ENCODE measurements around the gene DSC2. TPM values are rescaled to one million over a fixed set of nuclear protein-coding genes. Genes with fewer than 3 reads are reported as not detected.
"Not testable (repeated sequence)": the region's sequence is repeated elsewhere in the genome, so short reads cannot be mapped to it uniquely, and the experiment has no call there.

Gene DSC2
- total RNA-seq, 4 donors from 2014 or later, result 1.4 to 15.4 (median 2.8) TPM

- Histone ChIP-seq H3K9me3 (no peaks in the 10 kb centered on the region), H3K27ac (no peak overlapping the region), H3K4me1 (peaks cover 0 to 26% (median 5%) of the 10 kb centered on the region in 3 donors), H3K4me3 (peak overlapping the region in 1 of 2 donors; percentile 38), H3K36me3 (no peaks in the 10 kb centered on the region), H3K27me3 (peaks cover 81% of the 10 kb centered on the region)
- TF ChIP-seq POLR2A (IDR thresholded peaks at IDR 0.05) (no peak), CTCF (IDR thresholded peaks at IDR 0.05) (no peak), POLR2AphosphoS5 (IDR thresholded peaks at IDR 0.05) (no peak), EP300 (IDR thresholded peaks at IDR 0.05) (no peak)
- no CpG with 5 or more reads among the region's 17 CpGs for WGBS, 2 donors (ENCODE audit: low coverage in 1 of 2)
- no peak for ATAC-seq
Observed at GRCh38 chr18:31042084-31042405, 60.2 kb downstream of the DSC2 start.

- peaks cover 0 to 26% (median 5%) of the 10 kb centered on the region in 3 donors for H3K4me1 ChIP-seq
- H3K27ac ChIP-seq, result no peak overlapping the region
- H3K9me3 ChIP-seq, result no peaks in the 10 kb centered on the region
- H3K36me3 ChIP-seq, result no peaks in the 10 kb centered on the region
- TF ChIP-seq EP300 (IDR thresholded peaks at IDR 0.05), result no peak
- no peak for TF ChIP-seq CTCF (IDR thresholded peaks at IDR 0.05)
- no peak for TF ChIP-seq POLR2A (IDR thresholded peaks at IDR 0.05)
- no peak for TF ChIP-seq POLR2AphosphoS5 (IDR thresholded peaks at IDR 0.05)
- 1 to 3% methylated on average over 19 to 22 of the region's 52 CpGs for WGBS, 2 donors (ENCODE audit: low coverage in 1 of 2)
- H3K27me3 ChIP-seq, result peaks cover 79% of the 10 kb centered on the region
- peak overlapping the region in 1 of 2 donors; percentile 38 for H3K4me3 ChIP-seq
- ATAC-seq, result no peak
Observed at GRCh38 chr18:31041271-31042083, 60.7 kb downstream of the DSC2 start.

- 13 to 16% methylated on average over 13 to 16 of the region's 18 CpGs for WGBS, 2 donors (ENCODE audit: low coverage in 1 of 2)
- no peak overlapping the region for H3K27ac ChIP-seq
- ATAC-seq, result no peak
- peaks cover 72% of the 10 kb centered on the region for H3K27me3 ChIP-seq
- no peak overlapping the region for H3K4me3 ChIP-seq
- peaks cover 0 to 26% (median 5%) of the 10 kb centered on the region in 3 donors for H3K4me1 ChIP-seq
- TF ChIP-seq POLR2AphosphoS5 (IDR thresholded peaks at IDR 0.05) (no peak), EP300 (IDR thresholded peaks at IDR 0.05) (no peak), CTCF (IDR thresholded peaks at IDR 0.05) (no peak), POLR2A (IDR thresholded peaks at IDR 0.05) (no peak)
- H3K9me3 ChIP-seq, result no peaks in the 10 kb centered on the region
- no peaks in the 10 kb centered on the region for H3K36me3 ChIP-seq
Observed at GRCh38 chr18:31040686-31041270, 61.4 kb downstream of the DSC2 start.

- H3K4me3 ChIP-seq, result no peak overlapping the region
- H3K27me3 ChIP-seq, result peaks cover 61% of the 10 kb centered on the region
- ATAC-seq, result no peak
- no peaks in the 10 kb centered on the region for H3K36me3 ChIP-seq
- H3K27ac ChIP-seq, result no peak overlapping the region
- WGBS, 2 donors (ENCODE audit: low coverage in 1 of 2), result 36 to 46% methylated on average over 3 of the region's 3 CpGs
- H3K4me1 ChIP-seq, result peaks cover 0 to 26% (median 5%) of the 10 kb centered on the region in 3 donors
- no peak for TF ChIP-seq POLR2A (IDR thresholded peaks at IDR 0.05)
- TF ChIP-seq POLR2AphosphoS5 (IDR thresholded peaks at IDR 0.05), result no peak
- TF ChIP-seq CTCF (IDR thresholded peaks at IDR 0.05), result no peak
- TF ChIP-seq EP300 (IDR thresholded peaks at IDR 0.05), result no peak
- no peaks in the 10 kb centered on the region for H3K9me3 ChIP-seq
Observed at GRCh38 chr18:31039426-31039825, 62.8 kb downstream of the DSC2 start.

GRCh38 chr18:31037686-31038085 lies 64.5 kb downstream of the DSC2 start:
- not testable (repeated sequence) for ATAC-seq, H3K27ac ChIP-seq, H3K9me3 ChIP-seq, H3K36me3 ChIP-seq, H3K4me3 ChIP-seq
- Histone ChIP-seq H3K27me3 (peaks cover 44% of the 10 kb centered on the region), H3K4me1 (peaks cover 0 to 22% (median 5%) of the 10 kb centered on the region in 3 donors)
- 77% methylated on average over 2 of the region's 5 CpGs; no CpG with 5 or more reads in 1 of the 2 donors for WGBS, 2 donors (ENCODE audit: low coverage in 1 of 2)

Measured in gastroesophageal sphincter (tissue), 4 donors.